GM13977 (cell line): Measurements from ENCODE around the gene TGOLN2.

Source experiments
- DNase-seq: peaks from one replicate; pipeline ENCODE4 v3.0.0; 2012; ENCODE audit warnings: low spot score
- CTCF ChIP-seq: IDR thresholded peaks from 2 replicates; pipeline ENCODE4 v1.5.1; 2012; ENCODE audit warnings: mild to moderate bottlenecking, control low read depth; ENCODE audit not compliant: insufficient read depth; ENCODE audit errors: extremely low read depth, missing control alignments
- in situ Hi-C: fragments of 300-500 bp; cut with MboI; formaldehyde crosslinking; loops from one replicate; pipeline ENCODE4 v1.12.0; 2022; ENCODE audit warnings: low sequenced_read_pairs, low pct_unique_long_range_greater_than_20kb, mixed read lengths, inconsistent platforms; ENCODE audit not compliant: unreplicated experiment

TGOLN2 gene

GRCh38 chr2:85287721-85288120, 40.1 kb downstream of the TGOLN2 start:
- no peak for TF ChIP-seq CTCF
- DNase-seq, result no peak
- in situ Hi-C loops, result loop anchor here (25.0 kb wide), 3 partner anchors 225 to 800 kb away; partner anchors contain the start of gene TMSB10

GRCh38 chr2:85286918-85287317, 40.9 kb downstream of the TGOLN2 start:
- in situ Hi-C loops, result loop anchor here (25.0 kb wide), 3 partner anchors 225 to 800 kb away; partner anchors contain the start of gene TMSB10
- TF ChIP-seq CTCF, result no peak
- DNase-seq, result no peak

GRCh38 chr2:85283641-85284040, 44.1 kb downstream of the TGOLN2 start:
- no peak for TF ChIP-seq CTCF
- in situ Hi-C loops, result loop anchor here (25.0 kb wide), 3 partner anchors 221 to 796 kb away; partner anchors contain the start of gene TMSB10
- DNase-seq, result no peak

- TF ChIP-seq CTCF, result no peak
- DNase-seq, result no peak
- in situ Hi-C loops, result loop anchor here (25.0 kb wide), 3 partner anchors 221 to 796 kb away; partner anchors contain the start of gene TMSB10
These were observed 44.9 kb downstream of the TGOLN2 start for GRCh38 chr2:85282914-85283313.

GRCh38 chr2:85281553-85281952, 46.2 kb downstream of the TGOLN2 start:
- in situ Hi-C loops, result loop anchor here (25.0 kb wide), 3 partner anchors 219 to 794 kb away; partner anchors contain the start of gene TMSB10
- DNase-seq, result no peak
- no peak for TF ChIP-seq CTCF

GRCh38 chr2:85278361-85278760, 49.4 kb downstream of the TGOLN2 start:
- no peak for TF ChIP-seq CTCF
- in situ Hi-C loops, result loop anchor here (25.0 kb wide), 3 partner anchors 216 to 791 kb away; partner anchors contain the start of gene TMSB10
- DNase-seq, result no peak
